Measurements from ENCODE around the gene GLT8D2. TPM values are rescaled to one million over a fixed set of nuclear protein-coding genes. Genes with fewer than 3 reads are reported as not detected.

Gene GLT8D2
- total RNA-seq, 2 donors from 2014 or later: 1.6 to 5.1 TPM

DNA sequence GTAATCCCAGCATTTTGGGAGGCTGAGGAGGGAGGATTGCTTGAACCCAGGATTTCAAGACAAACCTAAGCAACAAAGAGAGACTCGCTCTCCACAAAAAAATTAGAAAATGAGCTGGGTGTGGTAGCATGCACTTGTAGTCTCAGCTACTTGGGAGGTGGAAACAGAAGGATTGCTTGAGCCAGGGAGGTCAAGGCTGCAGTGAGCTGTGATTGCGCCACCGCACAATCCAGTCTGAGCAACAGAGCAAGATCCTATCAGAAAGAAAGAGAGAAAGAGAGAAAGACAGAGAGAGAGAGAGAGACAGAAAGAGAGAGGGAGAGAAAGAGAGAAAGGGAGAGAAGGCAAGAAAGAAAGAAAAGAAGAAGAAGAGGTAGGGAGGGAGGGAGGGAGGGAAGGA, 47.3 kb downstream of the GLT8D2 start:
- Histone ChIP-seq H3K36me3 (no peaks in the 10 kb centered on the region), H3K4me3 (no peak overlapping the region), H3K27me3 (no peaks in the 10 kb centered on the region), H3K9ac (ENCODE audit: low read depth in 2 of 2, low read length in 2 of 2) (no peak overlapping the region), H3K4me1 (no peaks in the 10 kb centered on the region), H3K27ac (no peak overlapping the region), H3K9me3 (no peaks in the 10 kb centered on the region)
- TF ChIP-seq, protein P1, sequence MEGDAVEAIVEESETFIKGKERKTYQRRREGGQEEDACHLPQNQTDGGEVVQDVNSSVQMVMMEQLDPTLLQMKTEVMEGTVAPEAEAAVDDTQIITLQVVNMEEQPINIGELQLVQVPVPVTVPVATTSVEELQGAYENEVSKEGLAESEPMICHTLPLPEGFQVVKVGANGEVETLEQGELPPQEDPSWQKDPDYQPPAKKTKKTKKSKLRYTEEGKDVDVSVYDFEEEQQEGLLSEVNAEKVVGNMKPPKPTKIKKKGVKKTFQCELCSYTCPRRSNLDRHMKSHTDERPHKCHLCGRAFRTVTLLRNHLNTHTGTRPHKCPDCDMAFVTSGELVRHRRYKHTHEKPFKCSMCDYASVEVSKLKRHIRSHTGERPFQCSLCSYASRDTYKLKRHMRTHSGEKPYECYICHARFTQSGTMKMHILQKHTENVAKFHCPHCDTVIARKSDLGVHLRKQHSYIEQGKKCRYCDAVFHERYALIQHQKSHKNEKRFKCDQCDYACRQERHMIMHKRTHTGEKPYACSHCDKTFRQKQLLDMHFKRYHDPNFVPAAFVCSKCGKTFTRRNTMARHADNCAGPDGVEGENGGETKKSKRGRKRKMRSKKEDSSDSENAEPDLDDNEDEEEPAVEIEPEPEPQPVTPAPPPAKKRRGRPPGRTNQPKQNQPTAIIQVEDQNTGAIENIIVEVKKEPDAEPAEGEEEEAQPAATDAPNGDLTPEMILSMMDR (IDR thresholded peaks at IDR 0.05): no peak
- no peak for DNase-seq
- intact Hi-C loops (cut with DNase I): no loop called here

DNA sequence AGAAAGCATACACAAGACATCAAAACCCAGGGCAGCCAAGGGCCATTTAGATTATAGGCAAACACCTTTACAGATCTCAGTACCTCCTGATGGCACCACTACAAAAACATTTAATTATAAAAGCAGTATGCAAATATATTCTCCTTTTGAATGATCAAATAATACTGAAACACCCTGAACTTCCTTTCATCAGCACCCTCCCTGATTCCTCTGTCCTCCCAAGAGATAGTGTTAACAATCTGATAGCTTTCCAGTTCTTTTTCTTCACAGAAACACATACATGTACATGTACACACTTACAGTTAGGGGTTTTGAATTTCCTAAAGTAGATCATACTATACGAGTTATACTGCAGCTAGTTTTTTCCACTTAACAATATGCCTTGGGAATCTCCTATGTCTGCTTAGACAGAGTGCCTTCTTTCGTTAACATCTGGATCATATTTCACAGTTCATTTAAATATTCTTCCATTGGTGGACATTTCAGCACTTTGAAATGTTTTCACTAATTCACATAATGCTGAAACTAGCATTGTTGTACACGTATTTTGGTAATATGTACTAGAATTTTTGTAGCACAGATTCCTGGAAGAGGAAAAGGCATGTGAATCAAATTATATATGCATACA, 49.1 kb downstream of the GLT8D2 start:
- no peaks in the 10 kb centered on the region for H3K9me3 ChIP-seq
- intact Hi-C loops (cut with DNase I): no loop called here
- H3K4me3 ChIP-seq: no peak overlapping the region
- no peaks in the 10 kb centered on the region for H3K4me1 ChIP-seq
- H3K27me3 ChIP-seq: no peaks in the 10 kb centered on the region
- no peak overlapping the region for H3K27ac ChIP-seq
- TF ChIP-seq, protein P1 (IDR thresholded peaks at IDR 0.05): no peak
- no peak for DNase-seq
- H3K9ac ChIP-seq (ENCODE audit: low read depth in 2 of 2, low read length in 2 of 2): no peak overlapping the region
- no peaks in the 10 kb centered on the region for H3K36me3 ChIP-seq

DNA sequence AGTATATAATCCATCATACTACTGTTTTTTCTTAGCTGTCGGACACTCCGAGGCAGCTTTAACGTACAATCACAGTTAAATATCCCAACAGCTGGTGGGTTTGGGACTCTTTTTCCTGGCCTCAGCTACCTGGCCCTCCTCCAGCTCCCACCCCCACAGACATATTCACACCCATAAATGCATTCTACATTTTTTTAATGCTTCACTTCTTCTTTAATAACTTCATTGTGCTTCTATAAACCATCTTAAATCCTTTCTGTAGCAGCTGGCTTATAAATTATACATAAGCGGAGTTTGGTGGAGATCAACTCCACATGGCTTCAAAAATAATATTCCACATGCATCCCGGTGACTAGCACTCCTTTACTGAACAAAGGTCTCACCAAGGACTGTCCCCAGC, 51.0 kb downstream of the GLT8D2 start:
- no peaks in the 10 kb centered on the region for H3K4me1 ChIP-seq
- H3K9me3 ChIP-seq: no peaks in the 10 kb centered on the region
- no peak overlapping the region for H3K9ac ChIP-seq (ENCODE audit: low read depth in 2 of 2, low read length in 2 of 2)
- H3K36me3 ChIP-seq: no peaks in the 10 kb centered on the region
- no peak overlapping the region for H3K4me3 ChIP-seq
- intact Hi-C loops (cut with DNase I): no loop called here
- TF ChIP-seq, protein P1 (IDR thresholded peaks at IDR 0.05): no peak
- no peak for DNase-seq
- no peak overlapping the region for H3K27ac ChIP-seq
- no peaks in the 10 kb centered on the region for H3K27me3 ChIP-seq

DNA sequence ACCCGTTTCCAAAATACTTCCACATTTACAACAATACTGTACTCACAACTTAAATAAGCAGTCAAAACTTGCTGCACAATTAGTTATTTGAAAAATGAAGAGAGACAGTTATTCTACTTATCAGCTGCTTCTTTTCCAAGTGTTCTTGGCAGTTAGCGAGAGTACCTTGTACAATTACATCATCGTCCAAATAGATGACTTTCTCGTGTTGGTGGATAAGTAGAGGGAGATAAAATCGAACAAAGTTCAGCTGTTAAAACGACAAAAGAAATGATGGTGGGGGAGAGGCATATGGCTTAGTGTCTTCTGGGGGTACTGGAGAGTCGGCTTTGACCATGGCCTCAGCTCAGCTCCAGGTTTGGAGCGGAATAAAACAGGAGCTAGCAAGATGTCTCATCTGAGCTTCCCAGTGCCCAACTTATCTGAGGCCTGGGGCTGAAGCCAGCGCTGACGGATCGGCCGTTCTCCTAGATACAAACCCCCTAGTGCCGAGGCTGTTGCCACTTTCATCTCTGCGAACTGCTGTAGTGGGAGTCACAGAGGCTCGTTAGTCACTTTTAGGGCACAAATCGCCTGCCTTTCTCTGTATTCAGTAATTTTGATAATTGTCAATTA, 52.6 kb downstream of the GLT8D2 start:
- intact Hi-C loops (cut with DNase I): no loop called here
- H3K9ac ChIP-seq (ENCODE audit: low read depth in 2 of 2, low read length in 2 of 2): no peak overlapping the region
- DNase-seq: no peak
- H3K9me3 ChIP-seq: no peaks in the 10 kb centered on the region
- H3K27ac ChIP-seq: no peak overlapping the region
- H3K4me3 ChIP-seq: no peak overlapping the region
- TF ChIP-seq, protein P1 (IDR thresholded peaks at IDR 0.05): no peak
- H3K4me1 ChIP-seq: no peaks in the 10 kb centered on the region
- no peaks in the 10 kb centered on the region for H3K27me3 ChIP-seq
- no peaks in the 10 kb centered on the region for H3K36me3 ChIP-seq

DNA sequence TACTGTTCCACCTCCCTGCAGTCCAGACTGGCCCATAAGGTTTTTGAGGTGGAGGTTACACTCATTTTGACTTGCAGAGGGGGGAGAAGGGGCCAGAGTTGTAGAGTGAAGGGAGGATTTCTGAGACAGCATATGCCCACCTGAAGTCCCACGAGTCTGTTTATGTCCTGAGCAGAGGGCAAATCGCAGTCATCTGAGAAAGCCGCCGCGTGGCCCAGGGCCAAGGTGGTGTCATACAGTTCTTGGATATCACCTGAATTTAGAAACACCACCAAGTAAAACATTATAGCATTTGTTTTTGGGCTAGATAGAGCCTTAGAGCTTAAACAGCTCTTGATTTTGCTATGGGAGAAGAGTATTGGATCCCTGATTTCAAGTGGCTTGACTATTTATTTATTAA, 53.4 kb downstream of the GLT8D2 start:
- no peak for DNase-seq
- H3K27me3 ChIP-seq: no peaks in the 10 kb centered on the region
- H3K36me3 ChIP-seq: no peaks in the 10 kb centered on the region
- no peaks in the 10 kb centered on the region for H3K4me1 ChIP-seq
- TF ChIP-seq, protein P1 (IDR thresholded peaks at IDR 0.05): no peak
- no peaks in the 10 kb centered on the region for H3K9me3 ChIP-seq
- H3K9ac ChIP-seq (ENCODE audit: low read depth in 2 of 2, low read length in 2 of 2): no peak overlapping the region
- H3K4me3 ChIP-seq: no peak overlapping the region
- no peak overlapping the region for H3K27ac ChIP-seq
- intact Hi-C loops (cut with DNase I): no loop called here
